OCI-LY1 (cell line): Measurements from ENCODE around the gene MTHFD1L.
"Not testable (repeated sequence)": the region's sequence is repeated elsewhere in the genome, so short reads cannot be mapped to it uniquely, and the experiment has no call there.

Experiments used
- H2AFZ ChIP-seq: fragments of 200-600 bp; sonication (generic), shearing (Covaris generic); 2 replicates; pipeline ENCODE4 v1.6.0; 2014; ENCODE audit warnings: antibody characterized with exemption, mild to moderate bottlenecking, low read length
- H3F3A ChIP-seq: fragments of 200-600 bp; sonication (generic), shearing (Covaris generic); 2 replicates; pipeline ENCODE4 v1.6.0; 2014; ENCODE audit warnings: mild to moderate bottlenecking, antibody characterized with exemption, low read length, moderate library complexity; ENCODE audit not compliant: insufficient read depth
- H3K27ac ChIP-seq: fragments of 200-600 bp; sonication (generic); 2 replicates; pipeline ENCODE4 v1.5.1; 2014; ENCODE audit warnings: low read length, mixed run types, mild to moderate bottlenecking, low read depth; ENCODE audit not compliant: poor library complexity, severe bottlenecking
- H3K27me3 ChIP-seq: fragments of 200-600 bp; sonication (generic); 2 replicates; pipeline ENCODE4 v1.6.0; 2014; ENCODE audit warnings: antibody characterized with exemption, mild to moderate bottlenecking, low read length, moderate library complexity; ENCODE audit not compliant: insufficient read depth
- H3K36me3 ChIP-seq: fragments of 200-600 bp; sonication (generic); 2 replicates; pipeline ENCODE4 v1.6.1; 2014; ENCODE audit warnings: mild to moderate bottlenecking, antibody characterized with exemption, low read length, moderate library complexity, mixed read lengths; ENCODE audit not compliant: insufficient read depth
- H3K4me1 ChIP-seq: fragments of 200-600 bp; sonication (generic); 2 replicates; pipeline ENCODE4 v1.5.1; 2014; ENCODE audit warnings: mild to moderate bottlenecking, low read length, moderate library complexity; ENCODE audit not compliant: insufficient read depth, severe bottlenecking
- H3K4me2 ChIP-seq: fragments of 200-600 bp; sonication (generic), shearing (Covaris generic); 2 replicates; pipeline ENCODE4 v1.6.1; 2014; ENCODE audit warnings: low read length
- H3K4me3 ChIP-seq: fragments of 200-600 bp; sonication (generic); 2 replicates; pipeline ENCODE4 v1.5.1; 2014; ENCODE audit warnings: low read length, low read depth, mild to moderate bottlenecking, mixed read lengths; ENCODE audit not compliant: poor library complexity, severe bottlenecking
- H3K79me2 ChIP-seq: fragments of 200-600 bp; shearing (Covaris generic); 2 replicates; pipeline ENCODE4 v1.6.1; 2016; ENCODE audit warnings: mixed run types, low read length, mixed read lengths; ENCODE audit not compliant: insufficient read depth
- H3K9ac ChIP-seq: fragments of 200-600 bp; sonication (generic), shearing (Covaris generic); 2 replicates; pipeline ENCODE4 v1.6.1; 2014; ENCODE audit warnings: mild to moderate bottlenecking, low read length, mixed read lengths
- H3K9me2 ChIP-seq: fragments of 200-600 bp; sonication (generic), shearing (Covaris generic); 2 replicates; pipeline ENCODE4 v1.6.1; 2014; ENCODE audit warnings: low read depth, mild to moderate bottlenecking, low read length, mixed read lengths
- H3K9me3 ChIP-seq: fragments of 200-600 bp; shearing (Covaris generic); 2 replicates; pipeline ENCODE4 v1.6.1; 2014; ENCODE audit warnings: low read length, mixed read lengths
- H4K20me1 ChIP-seq: fragments of 200-600 bp; sonication (generic), shearing (Covaris generic); 2 replicates; pipeline ENCODE4 v1.6.0; 2016; ENCODE audit warnings: mild to moderate bottlenecking, low read length; ENCODE audit not compliant: insufficient read depth
- EZH2 ChIP-seq: fragments of 200-600 bp; sonication (generic), shearing (Covaris generic); IDR thresholded peaks from 2 replicates; pipeline ENCODE4 v1.8.0; 2017; ENCODE audit warnings: borderline replicate concordance, mixed run types, mild to moderate bottlenecking, antibody characterized with exemption, low read length, moderate library complexity, mixed read lengths
- TF ChIP-seq, protein P1 (sequence below): fragments of 200-600 bp; sonication (generic), shearing (Covaris generic); IDR thresholded peaks from 2 replicates; pipeline ENCODE4 v1.5.1; 2017; ENCODE audit warnings: mild to moderate bottlenecking, antibody characterized with exemption, low read length, moderate library complexity, mixed read lengths

The MTHFD1L gene

GRCh38 chr6:150857062-150857944 is 8.2 kb upstream of the MTHFD1L start:
- no peak for TF ChIP-seq EZH2
- peak overlapping the region; percentile 52 for H3K27ac ChIP-seq

DNA sequence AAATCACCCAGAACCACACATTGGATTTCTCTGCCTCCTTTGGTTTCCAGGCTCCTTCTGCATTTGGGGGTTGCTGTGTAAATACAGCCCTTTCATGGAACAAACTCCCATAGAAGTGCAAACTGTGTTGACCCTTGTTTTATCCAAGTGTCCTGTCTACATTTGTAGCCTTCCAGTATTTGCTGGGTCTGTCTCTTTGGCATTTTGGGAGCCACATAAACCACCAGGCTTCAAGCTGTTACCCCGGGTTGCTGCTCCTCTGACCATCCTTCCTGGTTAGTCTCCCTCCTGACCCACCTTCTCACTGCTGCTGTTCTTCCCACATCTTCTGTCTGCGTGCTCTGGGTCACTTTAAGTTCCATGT is 7.6 kb upstream of the MTHFD1L start:
- Histone ChIP-seq H3K36me3 (peaks cover 17% of the 10 kb centered on the region), H3K4me1 (no peaks in the 10 kb centered on the region), H3K27me3 (no peaks in the 10 kb centered on the region), H3K9me3 (no peaks in the 10 kb centered on the region), H4K20me1 (no peaks in the 10 kb centered on the region), H2AFZ (no peak overlapping the region), H3K9ac (no peak overlapping the region), H3K9me2 (no peaks in the 10 kb centered on the region), H3K27ac (peak overlapping the region; percentile 52), H3K79me2 (no peaks in the 10 kb centered on the region), H3F3A (no peaks in the 10 kb centered on the region), H3K4me2 (no peak overlapping the region), H3K4me3 (no peak overlapping the region)
- TF ChIP-seq EZH2 = no peak
- TF ChIP-seq, protein P1, sequence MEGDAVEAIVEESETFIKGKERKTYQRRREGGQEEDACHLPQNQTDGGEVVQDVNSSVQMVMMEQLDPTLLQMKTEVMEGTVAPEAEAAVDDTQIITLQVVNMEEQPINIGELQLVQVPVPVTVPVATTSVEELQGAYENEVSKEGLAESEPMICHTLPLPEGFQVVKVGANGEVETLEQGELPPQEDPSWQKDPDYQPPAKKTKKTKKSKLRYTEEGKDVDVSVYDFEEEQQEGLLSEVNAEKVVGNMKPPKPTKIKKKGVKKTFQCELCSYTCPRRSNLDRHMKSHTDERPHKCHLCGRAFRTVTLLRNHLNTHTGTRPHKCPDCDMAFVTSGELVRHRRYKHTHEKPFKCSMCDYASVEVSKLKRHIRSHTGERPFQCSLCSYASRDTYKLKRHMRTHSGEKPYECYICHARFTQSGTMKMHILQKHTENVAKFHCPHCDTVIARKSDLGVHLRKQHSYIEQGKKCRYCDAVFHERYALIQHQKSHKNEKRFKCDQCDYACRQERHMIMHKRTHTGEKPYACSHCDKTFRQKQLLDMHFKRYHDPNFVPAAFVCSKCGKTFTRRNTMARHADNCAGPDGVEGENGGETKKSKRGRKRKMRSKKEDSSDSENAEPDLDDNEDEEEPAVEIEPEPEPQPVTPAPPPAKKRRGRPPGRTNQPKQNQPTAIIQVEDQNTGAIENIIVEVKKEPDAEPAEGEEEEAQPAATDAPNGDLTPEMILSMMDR = no peak

More at GRCh38 chr6:150857062-150857944, 8.2 kb upstream of the MTHFD1L start:
- no peaks in the 10 kb centered on the region for H3K4me1 ChIP-seq
- H3K79me2 ChIP-seq = no peaks in the 10 kb centered on the region
- H3K4me2 ChIP-seq = no peak overlapping the region
- no peaks in the 10 kb centered on the region for H3K9me3 ChIP-seq
- no peak overlapping the region for H2AFZ ChIP-seq
- no peaks in the 10 kb centered on the region for H4K20me1 ChIP-seq
- H3K9ac ChIP-seq = no peak overlapping the region
- H3K9me2 ChIP-seq = no peaks in the 10 kb centered on the region
- H3K36me3 ChIP-seq = peaks cover 17% of the 10 kb centered on the region
- no peaks in the 10 kb centered on the region for H3K27me3 ChIP-seq
- H3F3A ChIP-seq = no peaks in the 10 kb centered on the region
- no peak overlapping the region for H3K4me3 ChIP-seq

DNA sequence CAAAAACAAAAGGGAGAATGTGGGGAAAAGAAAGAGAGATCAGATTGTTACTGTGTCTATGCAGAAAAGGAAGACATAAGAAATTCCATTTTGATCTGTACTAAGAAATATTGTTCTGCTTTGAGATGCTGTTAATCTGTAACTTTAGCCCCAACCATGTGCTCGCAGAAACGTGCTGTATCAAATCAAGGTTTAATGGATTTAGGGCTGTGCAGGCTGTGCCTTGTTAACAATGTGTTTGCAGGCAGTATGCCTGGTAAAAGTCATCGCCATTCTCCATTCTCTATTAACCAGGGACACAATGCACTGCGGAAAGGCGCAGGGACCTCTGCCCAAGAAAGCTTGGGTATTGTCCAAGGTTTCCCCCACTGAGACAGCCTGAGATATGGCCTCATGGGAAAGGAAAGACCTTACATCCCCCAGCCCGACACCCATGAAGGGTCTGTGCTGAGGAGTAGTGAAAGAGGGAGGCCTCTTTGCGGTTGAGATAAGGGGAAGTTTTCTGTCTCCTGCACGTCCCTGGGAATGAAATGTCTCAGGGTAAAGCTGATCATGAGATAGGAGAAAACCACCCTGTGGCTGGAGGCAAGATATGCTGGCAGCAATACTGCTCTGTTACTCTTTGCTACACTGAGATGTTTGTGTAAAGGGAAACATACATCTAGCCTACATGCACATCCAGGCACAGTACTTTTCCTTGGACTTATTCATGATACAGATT is 3.9 kb upstream of the MTHFD1L start:
- H3K27me3 ChIP-seq, H3K4me2 ChIP-seq, H3F3A ChIP-seq, H4K20me1 ChIP-seq, H3K36me3 ChIP-seq, H3K9me2 ChIP-seq, H3K4me3 ChIP-seq, H2AFZ ChIP-seq, H3K79me2 ChIP-seq, H3K9ac ChIP-seq, H3K4me1 ChIP-seq, H3K27ac ChIP-seq, H3K9me3 ChIP-seq: not testable (repeated sequence)

DNA sequence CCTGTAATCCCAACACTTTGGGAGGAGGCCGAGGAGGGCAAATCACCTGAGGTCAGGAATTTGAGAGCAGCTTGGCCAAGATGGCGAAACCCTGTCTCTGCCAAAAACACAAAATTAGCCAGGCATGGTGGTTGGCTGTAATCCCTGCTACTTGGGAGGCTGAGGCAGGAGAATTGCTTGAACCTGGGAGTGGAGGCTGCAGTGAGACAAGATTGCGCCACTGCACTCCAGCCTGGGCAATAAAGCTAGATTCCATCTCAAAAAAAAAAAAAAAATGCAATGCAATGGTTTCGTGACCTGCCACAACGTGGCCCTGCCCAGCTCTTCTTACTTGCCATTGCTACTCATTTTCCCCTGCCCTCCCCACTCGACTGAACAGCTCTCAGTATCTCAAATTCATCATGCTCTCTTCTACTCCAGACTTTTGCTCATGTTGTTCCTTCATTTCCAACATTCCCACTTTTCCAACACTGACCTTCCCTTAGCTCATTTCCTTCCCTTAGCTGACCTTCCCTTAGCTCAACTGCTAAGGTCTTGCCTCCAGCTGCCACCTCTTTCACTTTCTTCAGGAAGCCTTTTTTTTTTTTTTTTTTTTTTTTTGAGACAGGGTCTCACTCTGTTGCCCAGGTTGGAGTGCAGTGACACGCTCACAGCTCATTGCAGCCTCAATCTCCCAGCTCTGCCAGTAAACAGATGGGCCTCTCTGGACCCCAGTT is 2.1 kb upstream of the MTHFD1L start:
- Histone ChIP-seq H3K4me1 (peaks cover 15% of the 10 kb centered on the region), H3K27ac (no peak overlapping the region)

More for the DNA sequence above, 2.1 kb upstream of the MTHFD1L start:
- H2AFZ ChIP-seq = no peak overlapping the region
- H3F3A ChIP-seq = no peaks in the 10 kb centered on the region
- H3K36me3 ChIP-seq = no peaks in the 10 kb centered on the region
- peaks cover 16% of the 10 kb centered on the region for H3K79me2 ChIP-seq
- H3K9me2 ChIP-seq = no peaks in the 10 kb centered on the region
- no peaks in the 10 kb centered on the region for H3K9me3 ChIP-seq
- H3K4me3 ChIP-seq = no peak overlapping the region
- no peaks in the 10 kb centered on the region for H4K20me1 ChIP-seq
- no peak overlapping the region for H3K4me2 ChIP-seq
- H3K9ac ChIP-seq = no peak overlapping the region
- H3K27me3 ChIP-seq = no peaks in the 10 kb centered on the region
- TF ChIP-seq, protein P1 = no peak
- TF ChIP-seq EZH2 = no peak
